HG03442 (cell line): ENCODE data around the gene MYH10.
"Not testable (repeated sequence)": the region's sequence is repeated elsewhere in the genome, so short reads cannot be mapped to it uniquely, and the experiment has no call there.

Source experiments
- ATAC-seq: cut with Tn5 transposase; IDR thresholded peaks from one replicate; pipeline ENCODE4 v1.9.1; 2021; ENCODE audit warnings: mild to moderate bottlenecking, moderate library complexity; ENCODE audit not compliant: unreplicated experiment

Gene MYH10

GRCh38 chr17:8630227-8630801, at the start of gene MYH10:
Gene MYH10 (minus strand): TSS chr17:8630725. CDS start chr17:8623246, 7,479 bp downstream.
- no peak for ATAC-seq

DNA sequence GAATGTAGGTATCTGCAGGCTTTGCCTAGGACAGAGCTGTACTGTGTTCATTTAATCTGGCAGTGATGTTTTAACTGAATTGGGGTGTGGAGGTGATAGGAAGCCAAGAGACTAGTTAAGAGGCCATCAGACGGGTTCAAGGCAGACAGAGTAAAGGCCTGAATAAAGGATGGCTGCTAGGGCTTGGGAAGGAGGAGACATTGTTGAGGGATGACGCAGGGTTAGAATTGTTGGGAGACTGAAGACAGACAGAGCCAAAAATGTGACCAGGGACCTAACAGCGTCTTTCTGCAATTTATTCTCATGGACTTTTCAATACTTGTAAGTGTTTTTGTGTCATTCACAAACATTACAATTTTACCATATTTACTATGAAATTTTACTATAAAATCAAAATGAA, 48.6 kb upstream of the MYH10 start:
- ATAC-seq, result no peak

GRCh38 chr17:8675306-8675705, 44.8 kb upstream of the MYH10 start:
- no peak for ATAC-seq

DNA sequence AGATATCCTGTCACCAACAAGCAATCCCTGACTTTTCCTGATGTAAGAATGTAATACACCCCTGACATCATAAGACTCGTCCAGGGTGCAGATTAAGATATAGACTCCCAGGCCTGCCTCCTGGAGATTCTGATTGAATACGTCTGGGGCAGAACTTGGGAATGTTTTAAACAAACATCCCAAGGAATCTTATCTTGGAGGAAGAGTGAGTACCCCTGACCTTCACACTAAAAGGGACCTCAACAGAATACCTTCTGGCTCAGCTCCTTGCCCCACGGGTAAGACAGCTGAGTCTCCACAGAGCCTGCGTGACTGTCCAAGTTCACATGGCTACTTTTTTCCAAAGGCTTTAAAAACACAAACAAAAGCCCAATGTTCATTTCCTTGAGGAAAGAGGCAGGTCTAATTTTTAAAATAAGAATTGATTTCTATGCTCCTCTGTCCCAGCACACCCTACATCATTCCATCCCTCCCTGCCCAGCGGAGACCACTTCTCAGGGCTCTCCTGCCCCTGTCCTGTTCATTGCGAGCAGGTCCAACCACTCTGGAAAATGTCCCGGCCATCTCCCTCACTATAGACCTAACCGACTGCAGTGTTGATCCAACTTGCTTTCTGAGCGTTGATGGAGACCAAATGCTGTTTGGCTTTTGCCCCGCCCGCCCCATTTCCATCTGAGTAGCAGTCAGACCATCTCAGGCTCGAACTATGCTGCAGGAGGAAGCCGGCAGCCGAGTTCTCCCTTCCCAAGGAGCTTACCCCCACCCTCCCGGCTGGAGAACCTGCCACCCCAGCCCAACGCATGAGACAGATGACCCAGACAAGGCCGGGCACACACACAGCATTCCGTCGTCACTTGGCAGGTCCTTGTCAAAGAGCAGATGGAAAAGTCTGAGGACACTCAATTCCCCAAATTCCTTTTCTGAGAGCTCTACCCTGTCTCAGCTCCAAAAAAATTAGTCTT, 44.1 kb upstream of the MYH10 start:
- ATAC-seq, result no peak

- ATAC-seq, result no peak
Observed at GRCh38 chr17:8673612-8674011, 43.1 kb upstream of the MYH10 start.

- no peak for ATAC-seq
Observed at GRCh38 chr17:8672326-8672725, 41.8 kb upstream of the MYH10 start.

DNA sequence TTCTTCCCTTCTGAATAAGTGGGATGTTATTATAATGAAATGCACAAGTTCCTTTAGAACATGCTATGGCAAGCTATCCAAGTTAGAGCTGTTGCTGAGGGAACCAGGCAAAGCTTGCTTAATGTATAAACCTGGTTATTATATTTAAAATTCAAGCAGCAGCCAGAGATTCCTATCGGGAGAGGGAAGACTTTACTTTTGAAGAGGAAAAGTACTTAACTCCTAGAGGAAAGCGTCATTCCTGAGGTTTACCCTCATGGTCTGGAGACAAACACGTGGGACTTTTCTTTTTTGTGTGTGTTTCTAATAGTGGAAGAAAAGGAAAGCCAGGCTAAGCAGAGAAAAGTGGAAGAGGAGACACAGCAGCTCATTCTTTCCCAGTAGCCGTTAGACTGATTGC, 39.9 kb upstream of the MYH10 start:
- no peak for ATAC-seq

DNA sequence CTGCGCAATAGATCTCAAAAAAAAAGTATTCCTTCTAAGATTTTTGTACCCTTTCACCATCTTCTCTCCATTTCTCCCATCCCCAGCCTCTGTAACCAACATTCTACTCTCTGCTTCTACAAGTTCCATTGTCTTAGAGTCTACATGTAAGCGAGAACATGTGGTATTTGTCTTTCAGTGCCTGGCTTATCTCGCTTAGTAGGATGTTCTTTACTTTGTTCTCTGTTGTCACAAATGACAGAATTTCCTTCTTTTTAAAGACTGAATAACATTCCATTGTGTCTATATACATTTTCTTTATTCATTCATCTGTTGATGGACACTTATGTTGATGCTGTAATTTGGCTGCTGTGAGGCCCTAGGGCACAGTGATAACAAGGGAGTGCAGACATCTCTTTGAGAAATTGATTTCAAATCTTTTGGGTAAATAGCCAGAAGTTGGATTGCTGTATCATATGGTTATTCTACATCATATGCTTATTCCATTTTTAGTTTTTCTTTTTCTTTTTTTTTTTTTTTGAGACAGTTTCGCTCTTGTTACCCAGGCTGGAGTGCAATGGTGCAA, 37.7 kb upstream of the MYH10 start:
- ATAC-seq, result no peak

DNA sequence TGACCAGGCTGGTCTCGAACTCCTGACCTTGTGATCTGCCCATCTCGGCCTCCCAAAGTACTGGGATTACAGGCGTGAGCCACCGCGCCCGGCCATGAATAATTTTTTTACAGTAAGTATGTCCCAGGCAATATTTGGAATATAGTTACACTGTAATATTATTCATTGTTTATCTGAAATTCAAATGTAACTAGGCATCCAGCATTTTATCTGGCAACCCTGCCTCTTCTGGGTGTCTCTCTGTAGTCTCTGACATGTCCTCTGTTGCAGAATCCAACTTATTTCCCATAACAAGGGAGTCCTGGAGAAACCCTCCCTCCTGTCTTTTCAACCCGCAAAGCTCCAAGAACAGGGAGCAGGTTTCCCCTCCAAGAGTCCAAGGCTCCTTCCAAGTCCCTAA, 36.9 kb upstream of the MYH10 start:
- ATAC-seq, result no peak

DNA sequence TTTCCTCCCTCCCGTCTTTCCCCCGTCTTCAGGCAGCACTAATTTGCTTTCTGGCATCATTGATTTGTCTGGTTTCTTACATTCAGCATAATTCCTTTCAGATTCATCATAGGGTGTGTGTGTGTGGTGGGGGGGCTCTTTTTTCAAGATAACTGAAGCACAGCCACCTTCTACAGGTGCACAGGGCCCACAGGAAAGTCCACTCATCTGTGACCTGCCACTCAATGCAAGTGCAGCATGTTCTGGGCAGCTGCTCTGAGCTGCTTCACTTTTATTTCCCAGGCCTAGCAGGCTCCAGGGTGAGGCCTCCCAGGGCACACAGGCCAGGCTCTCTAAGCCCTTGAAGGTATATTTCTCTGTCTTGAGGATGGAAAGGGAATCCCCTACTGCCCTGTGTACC, 35.2 kb upstream of the MYH10 start:
- no peak for ATAC-seq

- no peak for ATAC-seq
Observed at GRCh38 chr17:8664456-8665126, 34.1 kb upstream of the MYH10 start.

DNA sequence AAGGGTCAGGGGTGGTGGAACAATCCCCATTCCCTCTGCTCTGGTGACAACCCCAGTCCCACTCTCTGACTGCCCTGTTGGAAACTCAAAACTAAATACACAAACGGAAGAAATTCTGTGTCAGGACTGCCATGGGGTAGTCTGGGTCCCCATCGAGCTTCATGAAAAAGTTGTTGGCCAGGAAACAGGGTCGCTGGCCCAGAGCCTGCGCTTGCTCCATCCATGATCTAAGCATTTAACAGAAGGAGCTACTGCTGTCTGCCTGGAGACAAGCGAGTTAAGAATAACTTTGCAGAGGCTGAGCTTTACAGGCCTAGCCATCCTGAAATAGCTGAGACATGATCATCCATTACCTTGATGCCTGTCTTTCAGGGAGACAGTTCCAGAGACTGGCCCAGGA, 32.4 kb upstream of the MYH10 start:
- ATAC-seq, result no peak

DNA sequence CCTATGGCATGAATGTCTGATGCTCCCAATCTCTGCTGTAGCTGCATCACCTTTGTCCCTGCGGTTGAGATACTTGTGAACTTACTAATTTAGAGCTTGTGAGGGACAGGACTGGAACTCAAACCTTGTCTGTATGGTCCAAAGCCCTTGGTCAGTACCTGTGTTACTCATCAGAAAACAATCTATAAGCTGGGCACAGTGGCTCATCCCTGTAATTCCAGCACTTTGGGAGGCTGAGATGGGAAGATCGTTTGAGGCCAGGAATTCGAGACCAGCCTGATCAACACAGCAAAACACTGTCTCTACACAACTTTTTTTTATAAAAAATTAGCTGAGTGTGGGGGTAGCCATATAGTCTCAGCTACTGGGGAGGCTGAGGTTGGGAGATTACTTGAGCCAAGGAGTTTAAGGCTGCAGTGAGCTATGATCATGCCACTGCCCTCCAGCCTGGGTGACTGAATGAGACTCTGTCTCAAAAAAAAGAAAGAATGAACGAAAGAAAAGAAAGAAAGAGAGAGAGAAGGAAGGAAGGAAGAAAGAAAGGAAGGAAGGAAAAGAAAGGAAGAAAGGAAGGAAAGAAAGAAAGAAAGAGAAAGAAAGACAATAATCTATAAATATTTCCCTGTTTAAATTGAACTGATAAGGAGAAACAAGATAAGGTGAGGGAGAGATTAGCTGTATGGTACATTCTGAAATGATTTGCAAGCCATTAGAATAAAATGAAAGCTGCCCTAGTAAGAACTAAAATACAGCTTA, 31.7 kb upstream of the MYH10 start:
- no peak for ATAC-seq

DNA sequence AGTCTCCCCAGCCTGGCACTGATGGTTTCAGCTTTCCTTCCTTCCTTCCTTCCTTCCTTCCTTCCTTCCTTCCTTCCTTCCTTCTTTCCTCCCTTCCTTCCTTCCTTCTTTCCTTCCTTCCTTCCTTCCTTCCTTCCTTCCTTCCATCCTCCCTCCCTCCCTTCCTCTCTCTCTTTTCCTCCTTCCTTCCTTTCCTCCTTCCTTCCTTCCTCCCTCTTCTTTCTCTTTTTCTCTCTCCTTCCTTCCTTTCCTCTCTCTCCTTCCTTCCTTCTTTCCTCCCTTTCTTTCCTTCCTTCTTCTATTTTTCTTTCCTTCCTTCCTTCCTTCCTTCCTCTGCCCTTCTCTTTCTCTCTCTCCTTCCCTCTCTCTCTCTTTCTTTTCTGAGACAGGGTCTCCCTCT, 30.2 kb upstream of the MYH10 start:
- ATAC-seq, result not testable (repeated sequence)

GRCh38 chr17:8659758-8660410, 29.4 kb upstream of the MYH10 start:
- ATAC-seq, result no peak

DNA sequence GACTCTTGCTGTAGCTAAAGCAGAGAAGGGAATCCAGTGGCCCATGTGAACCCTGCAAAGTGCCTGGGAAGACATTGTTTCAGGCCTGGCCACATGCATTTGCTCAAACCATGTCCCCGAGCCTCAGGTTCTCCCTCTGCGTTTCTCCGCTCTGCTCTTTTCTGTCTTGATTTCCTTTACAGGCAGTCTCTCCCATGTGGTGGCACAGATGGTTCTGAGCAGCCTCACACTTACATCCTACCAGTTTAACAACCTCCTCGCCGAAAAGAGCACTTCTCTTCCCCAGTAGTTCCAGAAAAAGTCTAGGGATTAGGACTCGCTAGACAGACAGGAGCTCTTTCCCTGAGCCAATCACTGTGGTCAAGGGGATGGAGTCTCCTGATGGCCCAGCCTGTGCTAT, 28.3 kb upstream of the MYH10 start:
- ATAC-seq, result no peak

DNA sequence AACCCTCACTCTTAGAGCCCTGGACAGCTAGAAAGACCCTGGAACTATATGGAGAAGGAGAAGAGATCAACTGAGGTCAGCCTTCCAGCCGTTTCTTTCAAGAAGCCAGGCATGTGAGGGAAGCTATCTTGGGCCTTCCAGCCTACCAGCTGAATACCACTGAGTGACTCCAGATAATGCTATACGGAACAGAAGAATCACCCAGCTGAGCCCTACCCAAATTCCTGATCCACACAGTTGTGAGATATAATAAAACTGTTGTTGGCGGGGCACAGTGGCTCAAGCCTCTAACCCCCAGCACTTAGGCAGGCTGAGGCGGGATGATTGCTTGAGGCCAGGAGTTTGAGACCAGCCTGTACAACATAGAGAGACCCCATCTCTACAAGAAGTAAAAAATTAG, 26.2 kb upstream of the MYH10 start:
- no peak for ATAC-seq

GRCh38 chr17:8654822-8655221, 24.3 kb upstream of the MYH10 start:
- no peak for ATAC-seq

DNA sequence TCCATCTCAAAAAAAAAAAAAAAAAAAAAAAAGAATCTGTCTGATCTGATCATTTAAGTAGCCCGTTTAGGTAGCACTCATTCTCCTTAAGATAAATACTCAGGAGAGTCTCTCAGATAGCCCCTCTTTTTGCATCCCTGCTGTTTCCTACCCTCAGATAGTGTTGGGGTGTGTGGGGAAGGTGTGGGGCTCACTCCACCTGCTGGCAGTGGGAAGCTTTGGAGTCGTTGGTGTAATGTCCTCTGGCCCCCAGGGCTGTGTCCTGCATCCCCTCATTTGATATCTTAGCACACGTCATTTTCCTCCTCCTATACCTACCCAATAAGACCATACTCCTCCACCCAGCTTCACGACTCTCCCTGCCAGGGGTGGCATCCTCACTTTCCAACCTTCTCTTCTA, 20.5 kb upstream of the MYH10 start:
- ATAC-seq, result no peak

DNA sequence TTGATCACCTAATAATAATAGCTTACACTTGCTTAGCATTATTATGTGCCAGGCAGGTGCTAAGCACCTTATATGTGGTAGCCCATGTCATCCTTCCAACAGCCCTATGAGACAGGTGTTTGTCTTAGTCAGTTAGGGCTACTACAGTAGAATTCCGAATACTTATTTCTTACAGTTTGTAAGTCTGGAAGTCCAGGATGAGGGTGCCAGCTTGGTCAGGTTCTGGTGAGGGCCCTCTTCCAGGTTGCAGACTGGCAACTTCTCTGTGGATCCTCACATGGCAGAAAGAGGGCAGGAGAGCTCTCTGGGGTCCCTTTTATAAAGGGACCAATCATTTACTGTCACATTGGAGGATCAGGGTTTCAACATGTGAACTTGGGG, 19.6 kb upstream of the MYH10 start:
- ATAC-seq, result no peak
